Thyroid gland (tissue), 4 donors: ENCODE data around the gene EXOC3.

Experiments
- CTCF ChIP-seq, 6 experiments: fragments of 200-600 bp in 3 of 6; fragments of 450-650 bp in 3 of 6; sonication (generic) in 3 of 6; IDR thresholded peaks; one replicate each; pipeline ENCODE4 v1.5.1; 2016 to 2019; ENCODE audit warnings: antibody characterized with exemption in 6 of 6, mild to moderate bottlenecking in 2 of 6, inconsistent platforms in 1 of 6, moderate library complexity in 1 of 6
- POLR2A ChIP-seq, 2 donors: fragments of 450-650 bp; IDR thresholded peaks; one replicate each; pipeline ENCODE4 v1.6.1; 2017; ENCODE audit warnings: antibody characterized with exemption in 2 of 2, mild to moderate bottlenecking in 2 of 2, moderate library complexity in 1 of 2

- TF ChIP-seq POLR2A (IDR thresholded peaks at IDR 0.05) (no peak), CTCF (IDR thresholded peaks at IDR 0.05) (no peak)
Measured at GRCh38 chr5:406041-406440, 36.9 kb upstream of the EXOC3 start.
